ENCODE measurements around the gene STK4.

Gene STK4

GRCh38 chr20:44966030-44966961 is at the start of gene STK4:
TSS of gene STK4 (plus strand) at chr20:44966512. CDS start at chr20:44966569, 57 bp downstream.
- in situ Hi-C loops (cut with MboI; ENCODE audit: low sequenced_read_pairs): no loop called here

- in situ Hi-C loops (cut with MboI; ENCODE audit: low sequenced_read_pairs): no loop called here
These were observed 49.7 kb upstream of the STK4 start for GRCh38 chr20:44916586-44916985.

DNA sequence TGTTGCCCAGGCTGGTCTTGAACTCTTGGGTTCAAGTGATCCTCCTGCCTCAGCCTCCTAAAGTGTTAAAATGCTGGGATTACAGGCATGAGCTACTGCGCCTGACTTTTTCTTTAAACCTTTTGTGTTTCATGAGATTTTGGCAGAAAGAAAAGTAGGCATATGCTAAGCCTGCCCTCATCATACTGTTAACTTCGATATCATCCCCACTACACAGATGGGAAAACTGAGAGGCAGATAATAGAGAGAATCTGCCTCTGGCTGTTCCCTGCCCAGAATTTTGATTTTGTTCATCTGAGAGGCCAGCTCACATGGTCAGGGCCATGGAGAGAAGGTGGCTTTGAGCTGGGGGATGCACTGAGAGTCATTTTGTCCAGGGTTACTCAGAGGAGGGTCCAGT is 48.9 kb upstream of the STK4 start:
- in situ Hi-C loops (cut with MboI; ENCODE audit: low sequenced_read_pairs): no loop called here

- in situ Hi-C loops (cut with MboI; ENCODE audit: low sequenced_read_pairs): no loop called here
These were observed 48.0 kb upstream of the STK4 start for GRCh38 chr20:44918342-44918741.

- in situ Hi-C loops (cut with MboI; ENCODE audit: low sequenced_read_pairs): no loop called here
These were observed 47.6 kb upstream of the STK4 start for GRCh38 chr20:44918761-44919160.

DNA sequence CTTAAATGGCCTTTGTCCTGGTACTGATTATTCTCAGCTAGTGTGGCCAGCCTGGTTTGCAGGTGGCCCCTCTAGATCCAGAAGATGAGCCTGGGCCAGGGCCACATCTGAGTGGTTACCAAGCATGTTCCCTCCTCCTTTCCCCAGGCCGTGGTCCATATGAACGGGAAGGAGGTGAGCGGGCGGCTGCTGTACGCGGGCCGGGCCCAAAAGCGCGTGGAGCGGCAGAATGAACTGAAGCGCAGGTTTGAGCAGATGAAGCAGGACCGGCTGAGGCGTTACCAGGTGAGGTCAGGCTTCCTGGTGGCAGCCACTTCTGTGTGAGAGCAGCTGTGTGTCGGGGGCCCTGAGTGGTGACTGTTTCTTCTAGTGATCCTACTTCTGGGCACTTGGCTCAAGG is 44.9 kb upstream of the STK4 start:
- in situ Hi-C loops (cut with MboI; ENCODE audit: low sequenced_read_pairs): no loop called here

- in situ Hi-C loops (cut with MboI; ENCODE audit: low sequenced_read_pairs): no loop called here
These were observed 41.8 kb upstream of the STK4 start for GRCh38 chr20:44924541-44924940.

DNA sequence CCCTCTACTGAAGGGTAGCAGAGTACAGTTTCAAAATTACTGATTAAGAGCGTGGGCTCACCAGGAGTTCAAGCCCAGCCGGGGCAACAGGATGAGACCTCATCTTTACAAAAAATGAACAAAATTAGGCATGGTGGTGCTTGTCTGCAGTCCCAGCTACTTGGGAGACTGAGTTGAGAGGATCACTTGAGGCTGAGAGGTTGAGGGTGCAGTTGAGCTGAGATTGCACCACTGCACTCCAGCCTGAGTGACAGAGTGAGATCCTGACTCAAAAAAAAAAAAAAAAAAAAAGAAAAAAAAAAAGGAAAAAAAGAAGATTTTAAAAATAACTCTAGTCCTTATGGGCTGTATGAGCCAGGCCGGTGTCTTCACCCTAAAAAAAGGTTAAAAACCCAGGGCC is 37.7 kb upstream of the STK4 start:
- in situ Hi-C loops (cut with MboI; ENCODE audit: low sequenced_read_pairs): no loop called here

GRCh38 chr20:44930517-44931168 is 35.7 kb upstream of the STK4 start:
- in situ Hi-C loops (cut with MboI; ENCODE audit: low sequenced_read_pairs): no loop called here

DNA sequence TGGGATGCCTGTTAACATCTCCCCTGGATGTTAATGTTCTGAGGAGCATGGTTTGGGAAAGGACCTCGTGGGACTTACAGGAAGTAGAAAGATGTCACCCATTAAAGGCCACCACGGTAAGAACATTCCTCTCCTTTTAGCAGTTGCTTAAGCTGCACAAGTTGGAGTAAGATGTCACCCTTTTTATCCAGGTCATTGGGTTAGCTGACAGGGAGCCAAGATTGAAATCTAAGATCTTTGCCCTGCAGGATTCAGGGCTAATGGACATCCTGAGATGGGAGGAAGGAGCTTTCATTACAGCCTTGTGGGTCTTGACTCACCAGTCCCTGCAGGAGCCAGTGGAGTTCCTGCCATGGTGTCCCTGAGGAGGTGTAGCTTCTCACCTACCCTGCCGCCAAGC is 34.4 kb upstream of the STK4 start:
- in situ Hi-C loops (cut with MboI; ENCODE audit: low sequenced_read_pairs): no loop called here

DNA sequence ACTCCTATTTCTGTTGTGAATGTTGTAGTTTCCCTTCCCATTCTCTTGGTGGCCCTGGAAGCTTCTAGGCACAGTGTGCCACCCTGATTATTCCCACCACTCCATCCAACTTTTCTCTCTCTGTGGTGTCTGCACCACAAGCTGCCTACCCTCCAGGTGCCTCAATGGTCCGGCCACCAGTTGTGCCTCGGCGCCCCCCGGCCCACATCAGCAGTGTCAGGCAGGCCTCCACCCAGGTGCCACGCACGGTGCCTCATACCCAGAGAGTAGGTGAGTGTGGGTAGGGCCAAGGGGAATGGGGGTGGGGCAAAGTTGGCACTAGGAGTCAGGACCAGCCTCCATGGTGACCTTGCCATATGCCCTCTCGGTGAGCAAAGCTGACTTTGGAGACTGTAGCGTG is 33.4 kb upstream of the STK4 start:
- in situ Hi-C loops (cut with MboI; ENCODE audit: low sequenced_read_pairs): no loop called here

DNA sequence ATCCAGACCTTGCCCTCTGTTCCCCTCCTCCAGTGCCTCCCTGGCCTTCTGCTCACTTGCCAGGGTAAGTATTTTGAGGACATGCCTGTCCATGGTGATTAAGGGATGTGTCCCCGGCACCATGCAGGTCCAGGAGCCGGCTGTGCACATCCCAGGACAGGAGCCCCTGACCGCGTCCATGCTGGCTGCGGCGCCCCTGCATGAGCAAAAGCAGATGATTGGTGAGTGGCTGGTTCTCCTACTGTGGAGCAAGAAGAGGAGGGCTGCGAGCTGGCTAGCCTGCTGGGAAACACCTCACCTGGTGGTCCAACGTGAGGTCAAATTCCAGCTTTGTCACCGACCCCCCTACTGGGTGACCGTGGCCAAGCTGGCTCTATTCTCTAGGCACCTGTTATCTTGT is 29.8 kb upstream of the STK4 start:
- in situ Hi-C loops (cut with MboI; ENCODE audit: low sequenced_read_pairs): no loop called here

DNA sequence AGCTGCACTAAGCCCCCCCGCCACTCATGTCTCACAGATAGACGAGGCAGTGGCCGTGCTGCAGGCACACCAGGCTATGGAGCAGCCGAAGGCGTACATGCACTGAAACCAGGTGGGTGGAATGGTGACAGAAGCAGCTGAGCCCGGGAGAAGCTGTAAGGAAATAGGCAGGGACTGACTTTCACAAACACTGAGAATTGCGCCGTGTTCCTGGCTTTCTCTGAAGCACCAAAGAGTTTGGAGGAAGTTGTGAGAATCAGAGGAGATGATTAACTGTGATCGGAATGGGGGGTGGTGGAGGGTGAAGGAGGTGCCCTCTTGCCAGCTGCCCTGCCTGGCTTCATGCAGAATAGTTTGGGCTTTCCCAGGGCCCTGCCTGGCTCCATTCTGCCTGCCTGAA is 27.7 kb upstream of the STK4 start:
- in situ Hi-C loops (cut with MboI; ENCODE audit: low sequenced_read_pairs): no loop called here

- in situ Hi-C loops (cut with MboI; ENCODE audit: low sequenced_read_pairs): no loop called here
These were observed 25.1 kb upstream of the STK4 start for GRCh38 chr20:44941120-44941691.

GRCh38 chr20:44942264-44942973 is 23.9 kb upstream of the STK4 start:
- in situ Hi-C loops (cut with MboI; ENCODE audit: low sequenced_read_pairs): no loop called here

DNA sequence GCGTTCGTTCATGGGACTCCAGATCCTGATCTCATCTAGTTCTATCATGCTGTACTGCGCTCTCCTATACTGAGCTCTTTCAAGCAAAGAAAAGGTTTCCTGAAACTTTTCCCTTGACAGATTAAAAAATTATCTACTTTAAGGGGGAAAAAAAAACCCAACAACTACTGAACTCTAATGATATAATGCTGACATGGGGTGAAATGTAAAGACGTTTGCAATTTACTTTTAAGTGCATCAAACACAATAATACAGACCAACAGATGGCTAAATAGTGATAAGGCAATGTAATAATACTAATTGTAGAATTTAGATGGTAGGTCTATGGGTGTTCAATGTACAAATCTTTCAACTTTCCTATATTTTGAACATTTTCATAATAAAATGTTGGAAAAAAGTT is 22.5 kb upstream of the STK4 start:
- in situ Hi-C loops (cut with MboI; ENCODE audit: low sequenced_read_pairs): no loop called here

GRCh38 chr20:44945261-44945660 is 21.1 kb upstream of the STK4 start:
- in situ Hi-C loops (cut with MboI; ENCODE audit: low sequenced_read_pairs): no loop called here

DNA sequence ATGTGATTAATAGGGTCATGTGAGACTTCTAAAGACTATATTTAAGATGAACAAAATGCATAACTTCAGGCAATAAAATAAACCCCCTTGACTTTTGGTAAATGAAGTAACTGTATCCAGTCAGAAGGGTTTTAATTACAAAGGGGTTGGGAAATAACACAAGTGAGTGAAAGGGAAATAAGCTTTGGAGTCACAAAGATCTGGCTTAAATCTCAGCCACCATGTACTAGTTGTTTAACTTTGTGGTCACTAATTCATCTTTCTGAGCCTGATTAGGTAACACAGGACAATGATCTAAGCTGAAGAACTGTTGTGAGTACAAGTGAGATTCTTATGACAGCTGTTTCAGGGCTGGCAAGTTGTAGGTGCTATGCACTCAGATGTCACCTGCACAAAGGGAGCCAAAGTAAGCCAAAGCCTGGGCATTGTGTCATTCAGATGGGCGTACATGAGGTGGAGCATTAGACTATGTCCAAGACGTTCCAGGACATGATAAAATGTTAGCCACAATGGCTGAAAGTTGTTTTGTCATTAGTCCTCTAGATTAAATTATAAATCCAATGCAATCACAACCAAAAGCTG is 19.9 kb upstream of the STK4 start:
- in situ Hi-C loops (cut with MboI; ENCODE audit: low sequenced_read_pairs): no loop called here

DNA sequence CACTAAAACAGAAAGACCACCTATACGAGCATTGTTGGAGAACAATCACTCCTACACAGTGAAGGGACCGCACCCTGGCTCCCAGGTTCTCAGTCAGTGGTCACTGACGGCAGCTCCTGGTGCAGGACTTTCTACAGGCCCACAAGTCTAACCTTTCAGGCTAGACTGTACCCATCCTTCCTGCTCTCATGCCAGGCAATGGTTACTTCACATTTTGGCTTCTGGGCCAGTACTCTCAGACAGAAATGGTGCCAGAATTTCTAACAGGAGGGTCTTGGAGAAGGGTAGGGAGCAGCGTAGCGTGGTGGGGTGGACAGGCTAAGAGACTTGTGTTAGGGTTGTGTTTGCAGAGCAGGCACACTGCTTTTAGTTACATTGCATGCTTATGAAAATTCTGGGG is 18.2 kb upstream of the STK4 start:
- in situ Hi-C loops (cut with MboI; ENCODE audit: low sequenced_read_pairs): no loop called here

GRCh38 chr20:44948513-44948912 is 17.8 kb upstream of the STK4 start:
- in situ Hi-C loops (cut with MboI; ENCODE audit: low sequenced_read_pairs): no loop called here

DNA sequence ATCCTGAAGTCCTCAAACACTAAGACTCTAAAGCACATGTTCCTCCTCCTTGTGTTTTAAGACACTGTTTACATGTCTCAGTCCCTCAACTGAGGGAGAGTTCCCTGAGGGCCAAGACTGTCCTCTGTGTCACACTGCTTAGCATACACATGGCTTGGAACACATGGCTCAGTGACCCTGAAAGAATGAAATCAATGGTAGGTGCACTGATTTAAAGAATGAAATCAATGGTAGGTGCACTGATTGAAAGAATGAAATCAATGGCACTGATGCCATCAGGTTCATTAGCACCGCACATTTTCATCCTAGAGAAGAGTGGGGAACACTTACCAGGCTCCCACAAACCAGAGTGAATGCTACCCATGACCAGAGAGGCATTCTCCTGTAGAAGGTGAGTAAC is 15.9 kb upstream of the STK4 start:
- in situ Hi-C loops (cut with MboI; ENCODE audit: low sequenced_read_pairs): no loop called here
